Hepatocyte (in vitro differentiated cells): Measurements from ENCODE around the gene RBMS1.

ENCODE experiments used
- CTCF ChIP-seq: fragments of 200-600 bp; sonication (generic); IDR thresholded peaks from 2 replicates; pipeline ENCODE4 v1.5.1; 2016; ENCODE audit warnings: antibody characterized with exemption, mild to moderate bottlenecking; ENCODE audit not compliant: poor library complexity
- EZH2 ChIP-seq: fragments of 200-600 bp; sonication (generic); IDR thresholded peaks from 2 replicates; pipeline ENCODE4 v1.6.1; 2016; ENCODE audit warnings: antibody characterized with exemption, mild to moderate bottlenecking, borderline replicate concordance

DNA sequence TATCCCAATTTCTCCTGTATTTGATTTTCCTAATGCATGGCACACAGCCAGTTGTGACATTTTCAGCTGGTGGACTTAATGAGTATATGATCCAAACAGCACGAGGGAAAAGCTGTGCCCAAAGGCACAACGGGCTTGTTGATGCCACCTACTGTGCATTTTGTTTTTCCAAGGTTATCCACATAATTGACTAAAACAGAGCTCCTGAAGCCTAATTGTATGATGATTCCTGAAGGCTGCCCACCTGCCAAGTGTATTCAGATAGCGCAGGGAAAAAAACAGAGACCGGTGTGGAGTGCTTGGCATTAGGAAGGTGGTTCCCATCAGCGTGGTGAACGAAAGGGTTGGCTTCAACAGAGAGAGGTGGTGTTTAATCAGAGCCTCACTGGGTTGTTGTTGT is 14.9 kb downstream of the RBMS1 start:
- TF ChIP-seq EZH2, result no peak
- no peak for TF ChIP-seq CTCF
